Neuronal stem cell (in vitro differentiated cells): ENCODE results near the gene C14orf119.

ENCODE experiments used
- DNase-seq: peaks from one replicate; pipeline ENCODE4 v3.0.0-alpha.2; 2013; ENCODE audit warnings: low spot score
- H2AFZ ChIP-seq: one replicate; pipeline ENCODE4 v1.6.1; 2013; ENCODE audit warnings: mild to moderate bottlenecking, low read length, inconsistent platforms
- H2AK5ac ChIP-seq: 2 replicates; pipeline ENCODE4 v1.6.1; 2013; ENCODE audit warnings: low read depth, mild to moderate bottlenecking, inconsistent platforms, low read length, moderate library complexity, mixed read lengths
- H2BK120ac ChIP-seq: 2 replicates; pipeline ENCODE4 v1.6.1; 2013; ENCODE audit warnings: low read depth, mild to moderate bottlenecking, inconsistent platforms, low read length, moderate library complexity, mixed read lengths
- H2BK12ac ChIP-seq: one replicate; pipeline ENCODE4 v1.6.1; 2013; ENCODE audit warnings: low read length, inconsistent platforms
- H2BK15ac ChIP-seq: 2 replicates; pipeline ENCODE4 v1.6.1; 2013; ENCODE audit warnings: mild to moderate bottlenecking, low read length, inconsistent platforms, mixed read lengths
- H2BK5ac ChIP-seq: one replicate; pipeline ENCODE4 v1.6.1; 2013; ENCODE audit warnings: inconsistent platforms, mild to moderate bottlenecking, low read length, moderate library complexity
- H3K14ac ChIP-seq: one replicate; pipeline ENCODE4 v1.6.1; 2013; ENCODE audit warnings: low read length, inconsistent platforms
- H3K18ac ChIP-seq: 2 replicates; pipeline ENCODE4 v1.6.1; 2013; ENCODE audit warnings: low read length, inconsistent platforms
- H3K23ac ChIP-seq: 2 replicates; pipeline ENCODE4 v1.6.1; 2013; ENCODE audit warnings: low read depth, mild to moderate bottlenecking, mixed read lengths, low read length, inconsistent platforms; ENCODE audit not compliant: poor library complexity
- H3K27ac ChIP-seq: replicated peaks from 3 replicates; pipeline ENCODE4 v1.5.1; 2013; ENCODE audit warnings: low read length, inconsistent platforms
- H3K27me3 ChIP-seq, 3 experiments: 2 replicates each; pipeline ENCODE4 v1.6.1; 2013; ENCODE audit warnings: low read length in 3 of 3, mild to moderate bottlenecking in 2 of 3, inconsistent platforms in 1 of 3, low read depth in 1 of 3, mixed read lengths in 1 of 3, moderate library complexity in 1 of 3; ENCODE audit not compliant: control insufficient read depth in 3 of 3, insufficient read depth in 3 of 3
- H3K36me3 ChIP-seq, 2 donors: replicated peaks in 1 of 2; 2 replicates each; pipeline ENCODE4 v1.6.1; 2013; ENCODE audit warnings: low read length in 2 of 2; ENCODE audit not compliant: control insufficient read depth in 2 of 2, insufficient read depth in 2 of 2
- H3K4ac ChIP-seq: 2 replicates; pipeline ENCODE4 v1.6.1; 2013; ENCODE audit warnings: inconsistent platforms, mild to moderate bottlenecking, low read length, moderate library complexity
- H3K4me1 ChIP-seq, 2 donors: 1 replicate in 1 of 2; 2 replicates in 1 of 2; pipeline ENCODE4 v1.6.1; 2013; ENCODE audit warnings: low read length in 2 of 2, low read depth in 1 of 2; ENCODE audit not compliant: control insufficient read depth in 2 of 2, insufficient read depth in 1 of 2
- H3K4me2 ChIP-seq: one replicate; pipeline ENCODE4 v1.6.1; 2013; ENCODE audit warnings: mild to moderate bottlenecking, low read length, inconsistent platforms; ENCODE audit not compliant: insufficient read depth, poor library complexity, severe bottlenecking
- H3K4me3 ChIP-seq, 2 donors: 2 replicates each; pipeline ENCODE4 v1.5.1; 2013; ENCODE audit warnings: low read length in 2 of 2, mild to moderate bottlenecking in 2 of 2, inconsistent platforms in 1 of 2, moderate library complexity in 1 of 2
- H3K79me1 ChIP-seq: one replicate; pipeline ENCODE4 v1.6.1; 2013; ENCODE audit warnings: low read depth, mild to moderate bottlenecking, inconsistent platforms, low read length, moderate library complexity
- H3K9ac ChIP-seq: one replicate; pipeline ENCODE4 v1.6.1; 2013; ENCODE audit warnings: mild to moderate bottlenecking, low read depth, low read length, inconsistent platforms; ENCODE audit not compliant: poor library complexity
- H3K9me3 ChIP-seq, 2 donors: replicated peaks in 1 of 2; 2 replicates each; pipeline versions ENCODE3 to v1.6.1; 2013; ENCODE audit warnings: low read length in 2 of 2, mild to moderate bottlenecking in 2 of 2, inconsistent platforms in 1 of 2, low read depth in 1 of 2, mixed read lengths in 1 of 2, moderate library complexity in 1 of 2; ENCODE audit not compliant: control insufficient read depth in 2 of 2, insufficient read depth in 1 of 2
- H4K8ac ChIP-seq: one replicate; pipeline ENCODE4 v1.6.1; 2013; ENCODE audit warnings: low read depth, mild to moderate bottlenecking, inconsistent platforms, low read length, moderate library complexity
- H4K91ac ChIP-seq: one replicate; pipeline ENCODE4 v1.6.1; 2013; ENCODE audit warnings: low read length, low read depth, mild to moderate bottlenecking, inconsistent platforms; ENCODE audit not compliant: poor library complexity
- WGBS, 2 donors: extraction: QIAGEN DNeasy Blood & Tissue Kit; methylation state at CpG; one replicate each; pipeline ENCODE4 v1.1.7; 2013; ENCODE audit warnings: missing lambda C conversion rate in 2 of 2, mixed read lengths in 1 of 2; ENCODE audit not compliant: insufficient read length in 2 of 2, insufficient replicate concordance in 1 of 2; ENCODE audit errors: extremely low coverage in 2 of 2; 5-methylcytosine and 5-hydroxymethylcytosine counted together

Gene C14orf119

GRCh38 chr14:23094666-23095195 lies 574 bp upstream of the C14orf119 start, which contains the start of gene ACIN1:
TSS of gene ACIN1 (minus strand) at chr14:23095136. CDS start at chr14:23095112, 24 bp downstream.
- no peak within 1 kb of the TSS for H2BK120ac ChIP-seq
- peaks cover 4% of the 10 kb centered on the region for H3K79me1 ChIP-seq
- H3K4me3 ChIP-seq = peak within 1 kb of the TSS; percentile 79 to 88
- H3K27me3 ChIP-seq = no peaks in the 10 kb centered on the region
- peak; percentile 89 for DNase-seq
- peak within 1 kb of the TSS; percentile 99 for H3K14ac ChIP-seq
- peak within 1 kb of the TSS; percentile 95 for H2AFZ ChIP-seq
- H3K27ac ChIP-seq = peak within 1 kb of the TSS; percentile 93
- peaks cover 2 to 3% of the 10 kb centered on the region in 2 donors for H3K4me1 ChIP-seq
- H3K18ac ChIP-seq = peak within 1 kb of the TSS; percentile 100
- H3K9me3 ChIP-seq = no peaks in the 10 kb centered on the region
- H2BK5ac ChIP-seq = peak within 1 kb of the TSS; percentile 99
- peak within 1 kb of the TSS; percentile 100 for H3K9ac ChIP-seq
- H2BK12ac ChIP-seq = no peak within 1 kb of the TSS
- H2BK15ac ChIP-seq = no peak within 1 kb of the TSS
- no peak within 1 kb of the TSS for H2AK5ac ChIP-seq
- no peak within 1 kb of the TSS for H4K91ac ChIP-seq
- H3K36me3 ChIP-seq = peaks cover 20 to 71% of the 10 kb centered on the region in 2 donors
- H3K4ac ChIP-seq = no peak within 1 kb of the TSS
- H3K4me2 ChIP-seq = peak within 1 kb of the TSS; percentile 67
- WGBS, 2 donors = no CpG with 5 or more reads among the region's 55 CpGs
- H4K8ac ChIP-seq = peak within 1 kb of the TSS; percentile 97
- H3K23ac ChIP-seq = peak within 1 kb of the TSS; percentile 32

GRCh38 chr14:23097786-23098185 lies 2.5 kb downstream of the C14orf119 start:
- no peak for DNase-seq
- Histone ChIP-seq H2AFZ (no peak overlapping the region), H3K23ac (no peak overlapping the region), H3K18ac (no peak overlapping the region), H2AK5ac (no peak overlapping the region), H3K4me1 (peaks cover 2 to 3% of the 10 kb centered on the region in 2 donors), H4K91ac (no peak overlapping the region), H2BK5ac (no peak overlapping the region), H2BK120ac (no peak overlapping the region), H3K36me3 (peaks cover 12 to 41% of the 10 kb centered on the region in 2 donors), H3K9me3 (no peaks in the 10 kb centered on the region), H3K27me3 (no peaks in the 10 kb centered on the region), H4K8ac (no peak overlapping the region), H3K9ac (no peak overlapping the region), H3K4ac (no peak overlapping the region), H3K4me2 (no peak overlapping the region), H3K14ac (no peak overlapping the region), H2BK15ac (no peak overlapping the region), H3K79me1 (peaks cover 4% of the 10 kb centered on the region), H3K27ac (no peak overlapping the region), H2BK12ac (no peak overlapping the region), H3K4me3 (no peak overlapping the region)
- WGBS, 2 donors = no CpG with 5 or more reads among the region's 7 CpGs

- peaks cover 4% of the 10 kb centered on the region for H3K79me1 ChIP-seq
- H4K8ac ChIP-seq = no peak overlapping the region
- no peak overlapping the region for H3K9ac ChIP-seq
- no peaks in the 10 kb centered on the region for H3K27me3 ChIP-seq
- no peak overlapping the region for H3K14ac ChIP-seq
- H2BK5ac ChIP-seq = no peak overlapping the region
- WGBS, 2 donors = no CpG with 5 or more reads among the region's 10 CpGs
- H3K18ac ChIP-seq = no peak overlapping the region
- no peak overlapping the region for H2BK15ac ChIP-seq
- H4K91ac ChIP-seq = no peak overlapping the region
- no peak overlapping the region for H2BK12ac ChIP-seq
- no peak overlapping the region for H3K4ac ChIP-seq
- H3K4me2 ChIP-seq = no peak overlapping the region
- no peak overlapping the region for H2BK120ac ChIP-seq
- no peak overlapping the region for H3K4me3 ChIP-seq
- H2AFZ ChIP-seq = no peak overlapping the region
- H3K23ac ChIP-seq = no peak overlapping the region
- no peak overlapping the region for H2AK5ac ChIP-seq
- no peak for DNase-seq
- peaks cover 11 to 32% of the 10 kb centered on the region in 2 donors for H3K36me3 ChIP-seq
- H3K27ac ChIP-seq = no peak overlapping the region
- no peaks in the 10 kb centered on the region for H3K4me1 ChIP-seq
- no peaks in the 10 kb centered on the region for H3K9me3 ChIP-seq
Measured at GRCh38 chr14:23099212-23099861, 4.0 kb downstream of the C14orf119 start.

GRCh38 chr14:23101213-23101970 lies 6.1 kb downstream of the C14orf119 start:
- Histone ChIP-seq H2AK5ac (no peak overlapping the region), H2BK120ac (no peak overlapping the region), H4K8ac (no peak overlapping the region), H2BK5ac (no peak overlapping the region), H3K14ac (no peak overlapping the region), H3K18ac (no peak overlapping the region), H3K4ac (no peak overlapping the region), H3K23ac (no peak overlapping the region), H3K79me1 (peaks cover 4% of the 10 kb centered on the region), H2BK12ac (no peak overlapping the region), H3K4me3 (no peak overlapping the region), H3K36me3 (peaks cover 11 to 32% of the 10 kb centered on the region in 2 donors), H3K4me2 (no peak overlapping the region), H3K27me3 (no peaks in the 10 kb centered on the region), H2BK15ac (no peak overlapping the region), H4K91ac (no peak overlapping the region), H3K9me3 (no peaks in the 10 kb centered on the region), H3K9ac (no peak overlapping the region), H2AFZ (no peak overlapping the region), H3K4me1 (no peaks in the 10 kb centered on the region), H3K27ac (no peak overlapping the region)
- DNase-seq = no peak
- no CpG with 5 or more reads among the region's 6 CpGs for WGBS, 2 donors
